Right cardiac atrium (tissue), 5 donors: ENCODE measurements around the gene NXNL1. TPM values are rescaled to one million over a fixed set of nuclear protein-coding genes. Genes with fewer than 3 reads are reported as not detected.

Source experiments
- ATAC-seq, 2 donors: fragments of 200-7000 bp; cut with Tn5 transposase; one replicate each; pipeline versions ENCODE4 v1.8.0 to v1.9.1; 2020; ENCODE audit warnings: moderate library complexity in 2 of 2, mild to moderate bottlenecking in 1 of 2
- DNase-seq, 3 donors: peaks; one replicate each; pipeline ENCODE4 v3.0.0-alpha.2; 2020
- H3K27ac ChIP-seq: one replicate; pipeline ENCODE4 v1.5.1; 2013; ENCODE audit warnings: mild to moderate bottlenecking, low read length, control low read depth, moderate library complexity
- H3K27me3 ChIP-seq: one replicate; pipeline ENCODE4 v1.6.1; 2013; ENCODE audit not compliant: control insufficient read depth, insufficient read depth
- H3K4me1 ChIP-seq: one replicate; pipeline ENCODE4 v1.6.1; 2013; ENCODE audit warnings: low read length; ENCODE audit not compliant: control insufficient read depth, insufficient read depth
- H3K4me3 ChIP-seq: one replicate; pipeline ENCODE4 v1.5.1; 2013; ENCODE audit warnings: low read length, control low read depth
- H3K9me3 ChIP-seq: one replicate; pipeline ENCODE4 v1.6.1; 2013; ENCODE audit warnings: low read length; ENCODE audit not compliant: control insufficient read depth
- WGBS: extraction: QIAGEN DNeasy Blood & Tissue Kit; methylation state at CpG from one replicate; pipeline ENCODE4 v1.1.7; 2013; 5-methylcytosine and 5-hydroxymethylcytosine counted together
- intact Hi-C, 4 donors: fragments of 100-400 bp; cut with DNase I; formaldehyde crosslinking; loops; one replicate each; pipeline versions ENCODE4 v1.11.0 to v1.14.0; 2022 to 2023
- polyA plus RNA-seq: library from polyadenylated mRNA; stranded (reverse); fragments of 200-250 nt; gene quantifications from one replicate; pipeline ENCODE4 v1.2.3, GENCODE V29; 2013
- total RNA-seq, 4 donors: library from RNA; stranded (reverse); fragmentation: NEBNext Ultra II Directional; extraction: Animal tissue kit (Norgen Biotek cat#: 25700); gene quantifications; one replicate each; pipeline ENCODE4 v1.2.1, GENCODE V29; 2021
- donor health status: healthy with polysubstance abuse.
- donor health status: DM: no; HTN: yes; CAD: no.
- donor health status: DM: no; HTN: no; CAD: no.
- donor health status: DM: no; HTN: yes; CAD: no; lungs with severe emphysema.
- donor health status: DM: yes; HTN: yes; CAD: no.

NXNL1 gene
- total and polyA plus RNA-seq, 5 donors = 0.29 to 0.63 (median 0.45) TPM; not detected in 2

GRCh38 chr19:17469481-17470067 is 8.8 kb upstream of the NXNL1 start:
- H3K4me1 ChIP-seq = peaks cover 3% of the 10 kb centered on the region
- under 1% methylated on average over 31 of the region's 31 CpGs for WGBS
- DNase-seq = peak; percentile 97 to 99 (median 99)

GRCh38 chr19:17469092-17469480 is 8.4 kb upstream of the NXNL1 start:
- ATAC-seq (no peak), DNase-seq (no peak)
- Histone ChIP-seq H3K4me1 (peaks cover 3% of the 10 kb centered on the region), H3K27ac (peak overlapping the region; percentile 98), H3K27me3 (no peaks in the 10 kb centered on the region), H3K4me3 (peak overlapping the region; percentile 76), H3K9me3 (no peaks in the 10 kb centered on the region)
- 2% methylated on average over 19 of the region's 19 CpGs for WGBS
- intact Hi-C loops = loop anchor here in 3 of 4 donors (5.0 to 10.0 kb wide), 2 partner anchors 74 to 122 kb away; partner anchors contain the start of gene CCDC194 (in 1 of the 3)

More at GRCh38 chr19:17469481-17470067, 8.8 kb upstream of the NXNL1 start:
- ATAC-seq = peak; percentile 86 to 87
- Histone ChIP-seq H3K9me3 (no peaks in the 10 kb centered on the region), H3K27ac (peak overlapping the region; percentile 98), H3K4me3 (peak overlapping the region; percentile 76), H3K27me3 (no peaks in the 10 kb centered on the region)
- intact Hi-C loops = loop anchor here in 3 of 4 donors (5.0 to 10.0 kb wide), 2 partner anchors 75 to 122 kb away; partner anchors contain the start of gene CCDC194 (in 1 of the 3)

- peak overlapping the region; percentile 98 for H3K27ac ChIP-seq
- 45% methylated on average over 25 of the region's 25 CpGs for WGBS
- H3K27me3 ChIP-seq = no peaks in the 10 kb centered on the region
- no peaks in the 10 kb centered on the region for H3K9me3 ChIP-seq
- peaks cover 3% of the 10 kb centered on the region for H3K4me1 ChIP-seq
- intact Hi-C loops = loop anchor here in 3 of 4 donors (5.0 to 10.0 kb wide), 2 partner anchors 74 to 121 kb away; partner anchors contain the start of gene CCDC194 (in 1 of the 3)
- DNase-seq = peak; percentile 84 to 92 (median 92)
- peak; percentile 16 to 32 for ATAC-seq
- H3K4me3 ChIP-seq = peak overlapping the region; percentile 76
Measured at GRCh38 chr19:17468302-17469091, 7.8 kb upstream of the NXNL1 start.

- WGBS = 66% methylated on average over 12 of the region's 12 CpGs
- no peak overlapping the region for H3K4me3 ChIP-seq
- H3K27me3 ChIP-seq = no peaks in the 10 kb centered on the region
- no peak for ATAC-seq
- H3K27ac ChIP-seq = peak overlapping the region; percentile 98
- H3K4me1 ChIP-seq = peaks cover 3% of the 10 kb centered on the region
- DNase-seq = peak in 1 of 3 donors; percentile 30
- intact Hi-C loops = loop anchor here in 3 of 4 donors (5.0 to 10.0 kb wide), 2 partner anchors 73 to 120 kb away; partner anchors contain the start of gene CCDC194 (in 1 of the 3)
- H3K9me3 ChIP-seq = no peaks in the 10 kb centered on the region
Measured at GRCh38 chr19:17467471-17468301, 7.0 kb upstream of the NXNL1 start.

- 42% methylated on average over 6 of the region's 6 CpGs for WGBS
- Histone ChIP-seq H3K9me3 (no peaks in the 10 kb centered on the region), H3K4me3 (no peak overlapping the region), H3K27me3 (no peaks in the 10 kb centered on the region), H3K4me1 (peaks cover 3% of the 10 kb centered on the region), H3K27ac (no peak overlapping the region)
- ATAC-seq (no peak), DNase-seq (no peak)
- intact Hi-C loops = loop anchor here in 3 of 4 donors (5.0 to 10.0 kb wide), 2 partner anchors 72 to 119 kb away; partner anchors contain the start of gene CCDC194 (in 1 of the 3)
Measured at GRCh38 chr19:17466487-17466850, 5.7 kb upstream of the NXNL1 start.

- ATAC-seq (no peak), DNase-seq (peak in 1 of 3 donors; percentile 10)
- Histone ChIP-seq H3K27me3 (no peaks in the 10 kb centered on the region), H3K4me1 (no peaks in the 10 kb centered on the region), H3K4me3 (no peak overlapping the region), H3K27ac (no peak overlapping the region), H3K9me3 (no peaks in the 10 kb centered on the region)
- intact Hi-C loops = loop anchor here in 2 of 4 donors (10.0 kb wide), 2 partner anchors 64 to 116 kb away; partner anchors contain the start of gene CCDC194 (in 1 of the 2)
- 84% methylated on average over 3 of the region's 3 CpGs for WGBS
Measured at GRCh38 chr19:17458970-17459369, 1.8 kb downstream of the NXNL1 start.

GRCh38 chr19:17457616-17458015 is 3.1 kb downstream of the NXNL1 start:
- no peak for ATAC-seq
- intact Hi-C loops = loop anchor here in 2 of 4 donors (10.0 kb wide), 2 partner anchors 63 to 117 kb away; partner anchors contain the start of gene CCDC194 (in 1 of the 2)
- Histone ChIP-seq H3K4me3 (no peak overlapping the region), H3K9me3 (no peaks in the 10 kb centered on the region), H3K4me1 (no peaks in the 10 kb centered on the region), H3K27me3 (no peaks in the 10 kb centered on the region), H3K27ac (no peak overlapping the region)
- WGBS = 20% methylated on average over 6 of the region's 6 CpGs
- peak in 1 of 3 donors; percentile 14 for DNase-seq

GRCh38 chr19:17456127-17456526 is 4.6 kb downstream of the NXNL1 start:
- Histone ChIP-seq H3K4me3 (no peak overlapping the region), H3K9me3 (no peaks in the 10 kb centered on the region), H3K4me1 (no peaks in the 10 kb centered on the region), H3K27me3 (no peaks in the 10 kb centered on the region), H3K27ac (no peak overlapping the region)
- ATAC-seq = no peak
- DNase-seq = no peak
- 70% methylated on average over 11 of the region's 11 CpGs for WGBS
- intact Hi-C loops = loop anchor here in 2 of 4 donors (10.0 kb wide), 2 partner anchors 61 to 119 kb away; partner anchors contain the start of gene CCDC194 (in 1 of the 2)

- H3K4me3 ChIP-seq = no peak overlapping the region
- intact Hi-C loops = loop anchor here in 2 of 4 donors (10.0 kb wide), 2 partner anchors 61 to 119 kb away; partner anchors contain the start of gene CCDC194 (in 1 of the 2)
- no peaks in the 10 kb centered on the region for H3K27me3 ChIP-seq
- DNase-seq (peak in 2 of 3 donors; percentile 56 to 64), ATAC-seq (peak; percentile 23 to 29)
- no peaks in the 10 kb centered on the region for H3K9me3 ChIP-seq
- H3K4me1 ChIP-seq = no peaks in the 10 kb centered on the region
- no peak overlapping the region for H3K27ac ChIP-seq
- WGBS = 13% methylated on average over 58 of the region's 58 CpGs
Measured at GRCh38 chr19:17455308-17456123, 5.2 kb downstream of the NXNL1 start.
